ENCODE data around the gene DAND5. TPM values are rescaled to one million over a fixed set of nuclear protein-coding genes. Genes with fewer than 3 reads are reported as not detected.

Gene DAND5
- total and polyA plus RNA-seq, 2 of the 13 experiments (the other 11 are each of a cell fraction or from before 2014, with no cell fraction given) = 0.04 TPM; not detected in 1

DNA sequence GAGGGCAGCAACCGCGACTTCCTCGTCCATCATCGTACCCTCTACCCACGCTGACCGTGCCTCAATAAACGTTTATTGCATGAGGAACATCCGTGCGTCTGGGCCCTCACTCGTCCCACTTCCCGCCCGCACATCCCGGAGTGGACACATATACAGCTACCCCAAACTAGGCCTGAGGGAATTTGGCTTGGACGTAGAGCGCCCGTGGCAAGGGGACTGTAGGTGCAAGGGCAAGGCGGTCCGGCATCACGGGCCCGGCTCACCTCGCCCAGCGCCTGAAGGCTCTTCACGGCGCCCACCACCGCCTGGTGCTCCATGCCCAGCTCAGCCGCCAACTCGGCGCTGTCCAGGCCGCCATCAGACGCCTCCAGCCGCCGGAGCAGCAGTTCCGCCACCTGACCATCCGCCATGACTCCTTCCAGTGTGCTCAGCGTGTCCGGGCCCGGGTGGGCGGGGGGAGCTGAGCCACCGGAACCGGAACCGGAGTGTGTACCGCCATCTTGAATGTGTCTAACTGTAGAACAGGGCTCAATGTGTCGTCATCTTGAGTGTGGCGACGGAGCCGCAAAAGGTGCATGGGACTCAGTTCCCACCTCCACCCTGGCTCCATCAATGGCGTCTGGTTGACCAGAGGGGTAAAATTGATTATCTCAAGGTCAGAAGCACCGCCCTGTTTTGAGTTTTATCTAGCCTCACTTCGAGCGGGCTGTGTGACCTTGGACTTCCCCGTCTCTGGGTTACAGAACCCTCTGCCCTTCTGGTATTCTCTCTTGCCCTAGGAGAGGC lies 35.9 kb upstream of the DAND5 start, which contains the start of gene FARSA (continued):
- TF ChIP-seq ZKSCAN1 (IDR thresholded peaks at IDR 0.05; ENCODE audit: low read length) (no peak), JARID2 (CRISPR knock-in tag; IDR thresholded peaks at IDR 0.05; ENCODE audit: insufficient replicate concordance) (no peak), ERF (CRISPR knock-in tag; IDR thresholded peaks at IDR 0.05) (peak; percentile 54; the same call in 1 of the 2 replicates), TBP (CRISPR knock-in tag; IDR thresholded peaks at IDR 0.05) (no peak), ZNF326 (CRISPR knock-in tag; IDR thresholded peaks at IDR 0.05; ENCODE audit: borderline replicate concordance) (no peak), U2AF2 (IDR thresholded peaks at IDR 0.05; ENCODE audit: low read depth, low read length) (no peak), PLRG1 (conservative IDR thresholded peaks at IDR 0.05) (no peak), FOXC1 (CRISPR knock-in tag; IDR thresholded peaks at IDR 0.05; ENCODE audit: borderline replicate concordance) (peak; percentile 34), JUND (CRISPR knock-in tag; IDR thresholded peaks at IDR 0.05) (no peak), RXRB (CRISPR knock-in tag; IDR thresholded peaks at IDR 0.05; ENCODE audit: borderline replicate concordance) (peak; percentile 73), GZF1 (CRISPR knock-in tag; IDR thresholded peaks at IDR 0.05) (no peak), PHF21A (CRISPR knock-in tag; IDR thresholded peaks at IDR 0.05) (0 out of 2 replicates have a peak, but pooled peaks have one; percentile 43), MIER3 (CRISPR knock-in tag; IDR thresholded peaks at IDR 0.05; ENCODE audit: borderline replicate concordance) (peak; percentile 22; the same call in 1 of the 2 replicates), ZNF703 (CRISPR knock-in tag; IDR thresholded peaks at IDR 0.05; ENCODE audit: borderline replicate concordance) (no peak), GATAD1 (CRISPR knock-in tag; IDR thresholded peaks at IDR 0.05) (peak; percentile 92), CEBPG (CRISPR knock-in tag; IDR thresholded peaks at IDR 0.05) (peak; percentile 56; the same call in 1 of the 2 replicates), ZNF138 (CRISPR knock-in tag; IDR thresholded peaks at IDR 0.05; ENCODE audit: low read depth) (no peak; the same call in 1 of the 2 replicates), ZSCAN12 (CRISPR knock-in tag; IDR thresholded peaks at IDR 0.05) (no peak), TCF7L2 (IDR thresholded peaks at IDR 0.05; ENCODE audit: low read depth, low read length) (no peak)
- TF ChIP-seq, protein P1, sequence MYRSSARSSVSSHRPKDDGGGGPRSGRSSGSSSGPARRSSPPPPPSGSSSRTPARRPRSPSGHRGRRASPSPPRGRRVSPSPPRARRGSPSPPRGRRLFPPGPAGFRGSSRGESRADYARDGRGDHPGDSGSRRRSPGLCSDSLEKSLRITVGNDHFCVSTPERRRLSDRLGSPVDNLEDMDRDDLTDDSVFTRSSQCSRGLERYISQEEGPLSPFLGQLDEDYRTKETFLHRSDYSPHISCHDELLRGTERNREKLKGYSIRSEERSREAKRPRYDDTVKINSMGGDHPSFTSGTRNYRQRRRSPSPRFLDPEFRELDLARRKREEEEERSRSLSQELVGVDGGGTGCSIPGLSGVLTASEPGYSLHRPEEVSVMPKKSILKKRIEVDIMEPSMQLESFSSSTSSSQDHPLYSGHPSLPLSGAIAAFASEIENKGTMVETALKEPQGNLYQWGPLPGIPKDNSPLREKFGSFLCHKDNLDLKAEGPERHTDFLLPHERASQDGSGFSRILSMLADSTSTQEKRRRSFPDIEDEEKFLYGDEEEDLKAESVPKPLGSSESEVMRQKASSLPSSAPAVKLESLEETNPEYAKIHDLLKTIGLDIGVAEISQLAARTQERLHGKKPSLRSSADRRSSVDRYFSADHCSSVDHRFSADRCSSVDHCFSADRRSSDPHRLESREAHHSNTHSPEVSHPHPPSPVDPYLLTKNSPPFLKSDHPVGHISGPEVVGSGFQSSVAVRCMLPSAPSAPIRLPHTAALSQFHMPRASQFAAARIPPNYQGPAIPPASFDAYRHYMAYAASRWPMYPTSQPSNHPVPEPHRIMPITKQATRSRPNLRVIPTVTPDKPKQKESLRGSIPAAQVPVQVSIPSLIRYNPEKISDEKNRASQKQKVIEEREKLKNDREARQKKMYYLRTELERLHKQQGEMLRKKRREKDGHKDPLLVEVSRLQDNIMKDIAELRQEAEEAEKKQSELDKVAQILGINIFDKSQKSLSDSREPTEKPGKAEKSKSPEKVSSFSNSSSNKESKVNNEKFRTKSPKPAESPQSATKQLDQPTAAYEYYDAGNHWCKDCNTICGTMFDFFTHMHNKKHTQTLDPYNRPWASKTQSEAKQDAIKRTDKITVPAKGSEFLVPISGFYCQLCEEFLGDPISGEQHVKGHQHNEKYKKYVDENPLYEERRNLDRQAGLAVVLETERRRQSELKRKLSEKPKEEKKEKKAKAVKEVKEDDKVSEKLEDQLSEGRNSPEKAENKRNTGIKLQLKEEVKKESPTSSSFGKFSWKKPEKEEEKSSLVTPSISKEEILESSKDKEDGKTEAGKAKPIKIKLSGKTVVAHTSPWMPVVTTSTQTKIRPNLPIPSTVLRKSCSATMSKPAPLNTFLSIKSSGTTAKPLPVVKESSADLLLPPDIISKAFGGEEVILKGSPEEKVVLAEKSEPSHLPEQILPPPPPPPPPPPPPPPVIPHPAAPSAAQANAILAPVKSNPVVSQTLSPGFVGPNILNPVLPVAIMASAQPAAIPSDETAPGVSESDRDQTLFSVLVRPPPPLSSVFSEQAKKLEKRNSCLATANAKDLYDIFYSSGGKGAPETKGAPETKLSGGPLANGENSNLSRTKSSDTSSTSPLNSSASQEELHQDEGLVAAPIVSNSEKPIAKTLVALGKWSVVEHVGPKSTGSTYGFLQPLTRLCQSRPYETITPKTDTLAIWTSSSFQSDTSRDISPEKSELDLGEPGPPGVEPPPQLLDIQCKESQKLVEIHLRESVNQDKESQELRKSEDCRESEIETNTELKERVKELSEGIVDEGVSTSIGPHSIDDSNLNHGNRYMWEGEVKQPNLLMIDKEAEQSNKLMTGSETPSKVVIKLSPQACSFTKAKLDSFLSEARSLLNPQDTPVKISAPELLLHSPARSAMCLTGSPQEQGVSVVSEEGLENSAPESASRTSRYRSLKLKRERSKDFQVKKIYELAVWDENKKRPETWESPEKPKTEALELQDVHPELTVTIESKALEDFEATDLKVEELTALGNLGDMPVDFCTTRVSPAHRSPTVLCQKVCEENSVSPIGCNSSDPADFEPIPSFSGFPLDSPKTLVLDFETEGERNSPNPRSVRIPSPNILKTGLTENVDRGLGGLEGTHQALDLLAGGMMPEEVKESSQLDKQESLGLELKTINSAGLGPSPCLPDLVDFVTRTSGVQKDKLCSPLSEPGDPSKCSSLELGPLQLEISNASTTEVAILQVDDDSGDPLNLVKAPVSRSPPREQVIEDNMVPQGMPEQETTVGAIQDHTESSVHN (CRISPR knock-in tag; IDR thresholded peaks at IDR 0.05) = no peak
- TF ChIP-seq, protein P2, sequence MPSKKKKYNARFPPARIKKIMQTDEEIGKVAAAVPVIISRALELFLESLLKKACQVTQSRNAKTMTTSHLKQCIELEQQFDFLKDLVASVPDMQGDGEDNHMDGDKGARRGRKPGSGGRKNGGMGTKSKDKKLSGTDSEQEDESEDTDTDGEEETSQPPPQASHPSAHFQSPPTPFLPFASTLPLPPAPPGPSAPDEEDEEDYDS (CRISPR knock-in tag; IDR thresholded peaks at IDR 0.05) = peak; percentile 60; the same call in 1 of the 2 replicates
- TF ChIP-seq, protein P3, sequence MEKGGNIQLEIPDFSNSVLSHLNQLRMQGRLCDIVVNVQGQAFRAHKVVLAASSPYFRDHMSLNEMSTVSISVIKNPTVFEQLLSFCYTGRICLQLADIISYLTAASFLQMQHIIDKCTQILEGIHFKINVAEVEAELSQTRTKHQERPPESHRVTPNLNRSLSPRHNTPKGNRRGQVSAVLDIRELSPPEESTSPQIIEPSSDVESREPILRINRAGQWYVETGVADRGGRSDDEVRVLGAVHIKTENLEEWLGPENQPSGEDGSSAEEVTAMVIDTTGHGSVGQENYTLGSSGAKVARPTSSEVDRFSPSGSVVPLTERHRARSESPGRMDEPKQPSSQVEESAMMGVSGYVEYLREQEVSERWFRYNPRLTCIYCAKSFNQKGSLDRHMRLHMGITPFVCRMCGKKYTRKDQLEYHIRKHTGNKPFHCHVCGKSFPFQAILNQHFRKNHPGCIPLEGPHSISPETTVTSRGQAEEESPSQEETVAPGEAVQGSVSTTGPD (CRISPR knock-in tag; IDR thresholded peaks at IDR 0.05) = no peak

Measured in HepG2 (cell line).